ENCODE measurements around the gene DLX5.

DNA sequence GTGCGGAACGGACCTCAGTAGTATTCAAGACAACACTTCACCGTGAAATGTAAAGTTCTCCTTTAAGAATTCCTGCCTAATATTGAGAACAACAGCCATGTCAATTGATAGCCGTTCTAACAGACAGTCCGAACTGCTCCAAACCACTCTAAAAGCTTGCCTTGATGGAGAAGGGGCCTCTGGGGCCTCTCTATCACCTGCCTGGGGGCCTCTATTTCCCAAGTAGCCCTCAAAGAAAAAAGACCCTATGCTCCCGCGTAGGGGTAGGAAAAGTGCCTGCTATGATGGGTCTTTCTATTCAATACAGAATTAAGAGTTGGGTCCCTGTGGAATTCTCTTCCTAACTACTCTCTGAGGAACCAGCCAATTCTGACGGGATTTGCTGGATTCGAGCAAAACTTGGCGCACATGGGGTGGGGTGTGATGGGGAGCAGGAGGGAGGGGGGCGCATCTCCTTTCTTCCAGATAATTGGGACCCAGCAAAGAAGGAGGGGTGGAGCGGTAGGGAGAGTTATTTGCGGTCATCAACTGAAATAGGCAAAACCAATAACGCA lies 27.6 kb downstream of the DLX5 start:
- no peak for TF ChIP-seq POLR2A (IDR thresholded peaks at IDR 0.05)
- TF ChIP-seq, protein P1, sequence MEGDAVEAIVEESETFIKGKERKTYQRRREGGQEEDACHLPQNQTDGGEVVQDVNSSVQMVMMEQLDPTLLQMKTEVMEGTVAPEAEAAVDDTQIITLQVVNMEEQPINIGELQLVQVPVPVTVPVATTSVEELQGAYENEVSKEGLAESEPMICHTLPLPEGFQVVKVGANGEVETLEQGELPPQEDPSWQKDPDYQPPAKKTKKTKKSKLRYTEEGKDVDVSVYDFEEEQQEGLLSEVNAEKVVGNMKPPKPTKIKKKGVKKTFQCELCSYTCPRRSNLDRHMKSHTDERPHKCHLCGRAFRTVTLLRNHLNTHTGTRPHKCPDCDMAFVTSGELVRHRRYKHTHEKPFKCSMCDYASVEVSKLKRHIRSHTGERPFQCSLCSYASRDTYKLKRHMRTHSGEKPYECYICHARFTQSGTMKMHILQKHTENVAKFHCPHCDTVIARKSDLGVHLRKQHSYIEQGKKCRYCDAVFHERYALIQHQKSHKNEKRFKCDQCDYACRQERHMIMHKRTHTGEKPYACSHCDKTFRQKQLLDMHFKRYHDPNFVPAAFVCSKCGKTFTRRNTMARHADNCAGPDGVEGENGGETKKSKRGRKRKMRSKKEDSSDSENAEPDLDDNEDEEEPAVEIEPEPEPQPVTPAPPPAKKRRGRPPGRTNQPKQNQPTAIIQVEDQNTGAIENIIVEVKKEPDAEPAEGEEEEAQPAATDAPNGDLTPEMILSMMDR (IDR thresholded peaks at IDR 0.05) = no peak

Measured in vagina (tissue), 2 donors.